Measurements from ENCODE around the gene JAK1. TPM values are rescaled to one million over a fixed set of nuclear protein-coding genes. Genes with fewer than 3 reads are reported as not detected.

Gene JAK1
- total RNA-seq, 1 donor from 2014 or later = 106 TPM

DNA sequence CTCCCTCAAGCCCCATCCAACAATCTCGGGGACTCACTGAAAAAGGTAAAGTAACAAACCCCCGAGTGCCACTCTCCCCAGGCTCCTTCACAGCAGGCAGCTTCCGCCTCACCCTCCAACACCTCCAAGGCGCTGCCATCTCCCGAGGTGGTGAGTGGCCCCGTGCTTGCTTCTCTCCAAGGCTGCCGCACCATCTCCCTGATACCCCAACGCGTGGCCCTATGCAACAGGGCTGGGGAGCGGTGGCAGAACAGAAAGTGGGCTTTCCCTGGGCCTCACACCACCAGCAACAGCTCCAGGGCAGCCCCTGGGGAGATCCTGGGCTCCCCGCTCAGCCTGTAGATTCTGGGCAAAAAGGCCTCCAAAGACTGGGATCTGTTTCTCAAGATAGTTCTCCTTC, 116.4 kb downstream of the JAK1 start:
- TF ChIP-seq, protein P1, sequence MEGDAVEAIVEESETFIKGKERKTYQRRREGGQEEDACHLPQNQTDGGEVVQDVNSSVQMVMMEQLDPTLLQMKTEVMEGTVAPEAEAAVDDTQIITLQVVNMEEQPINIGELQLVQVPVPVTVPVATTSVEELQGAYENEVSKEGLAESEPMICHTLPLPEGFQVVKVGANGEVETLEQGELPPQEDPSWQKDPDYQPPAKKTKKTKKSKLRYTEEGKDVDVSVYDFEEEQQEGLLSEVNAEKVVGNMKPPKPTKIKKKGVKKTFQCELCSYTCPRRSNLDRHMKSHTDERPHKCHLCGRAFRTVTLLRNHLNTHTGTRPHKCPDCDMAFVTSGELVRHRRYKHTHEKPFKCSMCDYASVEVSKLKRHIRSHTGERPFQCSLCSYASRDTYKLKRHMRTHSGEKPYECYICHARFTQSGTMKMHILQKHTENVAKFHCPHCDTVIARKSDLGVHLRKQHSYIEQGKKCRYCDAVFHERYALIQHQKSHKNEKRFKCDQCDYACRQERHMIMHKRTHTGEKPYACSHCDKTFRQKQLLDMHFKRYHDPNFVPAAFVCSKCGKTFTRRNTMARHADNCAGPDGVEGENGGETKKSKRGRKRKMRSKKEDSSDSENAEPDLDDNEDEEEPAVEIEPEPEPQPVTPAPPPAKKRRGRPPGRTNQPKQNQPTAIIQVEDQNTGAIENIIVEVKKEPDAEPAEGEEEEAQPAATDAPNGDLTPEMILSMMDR (IDR thresholded peaks at IDR 0.05; ENCODE audit: borderline replicate concordance) = no peak
- no peaks in the 10 kb centered on the region for H3K27me3 ChIP-seq (ENCODE audit: low read depth)
- H3K27ac ChIP-seq (replicated peaks) = no peak overlapping the region
- DNase-seq = no peak
- no peaks in the 10 kb centered on the region for H3K9me3 ChIP-seq (replicated peaks)
- H3K4me3 ChIP-seq = no peak overlapping the region
- peaks cover 89% of the 10 kb centered on the region for H3K36me3 ChIP-seq
- H3K4me1 ChIP-seq = peaks cover 10% of the 10 kb centered on the region
- intact Hi-C loops (cut with micrococcal nuclease) = no loop called here

DNA sequence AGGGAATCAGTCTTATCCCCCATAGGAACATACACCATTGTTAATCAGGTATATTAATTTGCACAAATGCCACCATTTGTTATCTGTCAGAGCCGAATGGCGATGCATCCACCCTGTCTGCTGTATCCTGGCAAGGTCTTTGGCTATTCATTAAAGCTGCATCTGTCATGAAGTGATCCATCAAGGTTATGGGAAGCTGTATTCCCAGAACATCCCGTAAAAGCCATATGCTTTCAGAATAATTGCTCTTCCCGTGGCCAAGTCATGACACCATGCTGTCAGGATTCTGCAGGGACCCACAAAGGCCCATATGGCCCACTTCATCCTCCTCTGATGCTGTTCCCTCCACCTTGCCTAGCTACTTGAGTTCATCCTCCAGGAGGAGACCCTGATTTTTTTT, 117.5 kb downstream of the JAK1 start:
- Histone ChIP-seq H3K36me3 (peaks cover 89% of the 10 kb centered on the region), H3K4me3 (no peak overlapping the region), H3K27ac (replicated peaks) (no peak overlapping the region), H3K27me3 (ENCODE audit: low read depth) (no peaks in the 10 kb centered on the region), H3K4me1 (peaks cover 10% of the 10 kb centered on the region), H3K9me3 (replicated peaks) (no peaks in the 10 kb centered on the region)
- no peak for DNase-seq
- TF ChIP-seq, protein P1 (IDR thresholded peaks at IDR 0.05; ENCODE audit: borderline replicate concordance) = no peak
- intact Hi-C loops (cut with micrococcal nuclease) = no loop called here

DNA sequence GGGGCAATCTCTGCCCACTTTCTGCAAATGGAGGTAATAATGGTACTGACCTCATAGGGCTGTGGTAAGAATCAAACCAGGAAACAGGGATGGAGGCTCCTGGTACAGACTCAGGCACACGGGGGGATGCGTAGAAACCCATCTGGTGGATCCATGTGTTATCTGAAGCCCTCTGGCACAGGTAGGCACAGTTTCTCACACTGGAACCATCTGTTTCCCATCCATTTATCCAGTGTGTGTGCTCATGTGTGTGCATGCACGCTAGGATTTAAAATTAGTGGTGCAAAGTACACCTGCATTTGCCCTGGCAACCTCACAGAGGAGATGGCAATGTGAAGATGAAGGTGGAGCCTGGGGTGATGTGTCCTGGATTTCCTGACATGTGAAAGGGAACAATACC, 118.2 kb downstream of the JAK1 start:
- H3K27ac ChIP-seq (replicated peaks) = no peak overlapping the region
- H3K4me3 ChIP-seq = no peak overlapping the region
- DNase-seq = no peak
- TF ChIP-seq, protein P1 (IDR thresholded peaks at IDR 0.05; ENCODE audit: borderline replicate concordance) = no peak
- peaks cover 89% of the 10 kb centered on the region for H3K36me3 ChIP-seq
- no peaks in the 10 kb centered on the region for H3K9me3 ChIP-seq (replicated peaks)
- H3K4me1 ChIP-seq = peaks cover 13% of the 10 kb centered on the region
- no peaks in the 10 kb centered on the region for H3K27me3 ChIP-seq (ENCODE audit: low read depth)
- intact Hi-C loops (cut with micrococcal nuclease) = no loop called here

DNA sequence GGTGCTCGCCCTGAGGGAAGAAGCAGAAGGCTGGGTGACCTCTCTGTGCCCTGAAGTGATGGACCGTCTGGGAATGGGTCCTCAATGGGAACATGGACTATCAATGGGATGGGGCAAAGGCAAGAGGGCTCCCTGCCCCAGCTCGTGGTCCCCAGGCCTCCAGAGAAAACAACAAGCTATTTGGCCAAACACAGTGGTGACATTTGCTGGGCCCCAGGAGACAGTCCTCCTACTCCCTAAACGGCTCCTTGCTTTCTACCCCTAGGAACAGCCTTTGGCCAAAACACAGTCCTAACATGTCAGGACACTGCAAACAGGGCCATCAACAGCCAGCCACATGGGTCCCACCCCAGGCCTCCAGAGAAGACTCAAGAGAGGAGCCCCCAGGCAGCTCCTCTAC, 118.7 kb downstream of the JAK1 start:
- intact Hi-C loops (cut with micrococcal nuclease) = no loop called here

DNA sequence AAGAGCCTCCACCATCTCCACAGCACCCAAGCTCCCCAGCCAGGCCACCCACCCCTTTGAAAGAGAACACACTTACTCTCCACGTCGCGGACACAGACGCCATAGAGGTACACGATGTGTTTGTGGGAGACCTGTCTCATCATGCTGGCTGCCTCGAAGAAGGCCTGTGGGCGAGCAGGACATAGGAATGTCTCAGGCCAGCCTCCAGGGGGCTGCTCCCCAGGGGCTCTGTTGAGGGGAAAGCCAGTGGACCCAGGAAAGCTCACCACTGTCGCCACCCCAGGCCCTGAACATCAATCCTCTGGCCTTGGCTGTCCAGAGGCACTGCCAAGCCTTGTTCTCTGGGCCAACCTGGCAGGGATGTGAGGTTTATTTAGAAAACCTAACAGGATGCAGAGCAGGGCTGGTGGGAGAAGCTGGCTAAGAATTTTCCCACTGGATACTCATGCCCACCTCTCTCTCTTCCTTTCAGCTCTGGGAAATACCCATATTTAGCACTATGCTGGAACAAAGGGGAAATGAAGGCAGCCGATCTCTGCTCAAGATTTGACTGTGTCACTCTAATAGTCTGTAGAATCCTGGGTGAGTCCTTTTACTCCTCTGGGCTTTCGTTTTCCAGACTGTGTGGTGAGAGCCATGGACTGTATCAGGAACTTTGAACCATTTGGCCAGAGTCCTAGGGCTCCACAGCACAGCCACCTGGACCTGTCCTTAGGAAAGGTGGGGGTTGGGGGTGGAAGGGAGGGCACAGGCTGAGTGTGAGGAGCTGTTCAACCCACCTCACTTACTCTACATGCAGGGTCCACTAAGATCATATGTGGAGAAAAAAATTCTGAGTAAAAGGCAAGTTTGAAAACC, 119.5 kb downstream of the JAK1 start:
- no peak for DNase-seq
- Histone ChIP-seq H3K36me3 (peaks cover 89% of the 10 kb centered on the region), H3K4me3 (no peak overlapping the region), H3K27me3 (ENCODE audit: low read depth) (no peaks in the 10 kb centered on the region), H3K4me1 (peaks cover 16% of the 10 kb centered on the region), H3K27ac (replicated peaks) (no peak overlapping the region), H3K9me3 (replicated peaks) (no peaks in the 10 kb centered on the region)
- intact Hi-C loops (cut with micrococcal nuclease) = no loop called here
- TF ChIP-seq, protein P1 (IDR thresholded peaks at IDR 0.05; ENCODE audit: borderline replicate concordance) = no peak

More for the DNA sequence above, 118.7 kb downstream of the JAK1 start:
- Histone ChIP-seq H3K27ac (replicated peaks) (no peak overlapping the region), H3K9me3 (replicated peaks) (no peaks in the 10 kb centered on the region), H3K4me1 (peaks cover 18% of the 10 kb centered on the region), H3K4me3 (no peak overlapping the region), H3K27me3 (ENCODE audit: low read depth) (no peaks in the 10 kb centered on the region), H3K36me3 (peaks cover 89% of the 10 kb centered on the region)
- TF ChIP-seq, protein P1 (IDR thresholded peaks at IDR 0.05; ENCODE audit: borderline replicate concordance) = no peak
- no peak for DNase-seq

Data from left ventricle myocardium inferior (tissue), 1 donor.